GM19372 (cell line): ENCODE data around the gene CARD6.
"Not testable (repeated sequence)": the region's sequence is repeated elsewhere in the genome, so short reads cannot be mapped to it uniquely, and the experiment has no call there.

ENCODE experiments used
- ATAC-seq: cut with Tn5 transposase; IDR thresholded peaks from one replicate; pipeline ENCODE4 v1.9.1; 2021; ENCODE audit warnings: mild to moderate bottlenecking, low read depth, moderate library complexity; ENCODE audit not compliant: unreplicated experiment

CARD6 gene

DNA sequence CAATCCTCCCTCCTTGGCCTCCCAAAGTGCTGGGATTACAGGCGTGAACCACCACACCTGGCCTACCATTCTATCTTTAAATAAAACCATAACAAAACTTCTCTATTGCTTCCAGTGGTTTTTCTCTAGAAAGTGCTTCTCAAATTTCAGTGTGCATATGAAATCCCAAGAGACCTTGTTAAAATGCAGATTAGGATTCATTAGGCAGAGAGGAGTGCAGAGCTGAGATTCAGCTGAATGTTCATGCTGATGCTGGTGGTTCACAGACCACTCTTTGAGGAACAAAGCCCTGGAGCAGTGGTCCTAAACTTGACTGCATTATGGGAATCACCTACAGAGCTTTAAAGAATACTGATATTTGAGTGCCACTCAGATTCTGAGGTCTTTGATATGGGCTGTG is 28.2 kb downstream of the CARD6 start:
- no peak for ATAC-seq

- no peak for ATAC-seq
Measured at GRCh38 chr5:40871177-40871576, 30.0 kb downstream of the CARD6 start.

DNA sequence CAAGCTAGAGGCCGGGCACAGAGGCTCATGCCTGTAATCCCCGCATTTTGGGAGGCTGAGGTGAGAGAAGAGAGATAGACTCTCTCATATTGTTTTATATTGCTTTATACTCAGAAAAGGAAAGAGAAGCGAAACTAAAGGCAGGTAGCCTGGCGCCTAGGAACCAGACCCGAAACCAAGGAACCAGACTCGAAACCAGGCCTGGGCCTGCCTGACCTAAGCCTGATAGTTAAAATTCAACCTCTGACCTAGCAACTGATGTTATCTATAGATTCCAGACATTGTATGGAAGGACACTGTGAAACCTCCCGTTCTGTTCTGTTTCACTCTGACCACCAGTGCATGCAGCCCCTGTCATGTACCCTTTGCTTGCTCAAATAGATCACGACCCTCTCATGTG is 31.1 kb downstream of the CARD6 start:
- ATAC-seq = not testable (repeated sequence)

- no peak for ATAC-seq
Measured at GRCh38 chr5:40873286-40873880, 32.2 kb downstream of the CARD6 start.

DNA sequence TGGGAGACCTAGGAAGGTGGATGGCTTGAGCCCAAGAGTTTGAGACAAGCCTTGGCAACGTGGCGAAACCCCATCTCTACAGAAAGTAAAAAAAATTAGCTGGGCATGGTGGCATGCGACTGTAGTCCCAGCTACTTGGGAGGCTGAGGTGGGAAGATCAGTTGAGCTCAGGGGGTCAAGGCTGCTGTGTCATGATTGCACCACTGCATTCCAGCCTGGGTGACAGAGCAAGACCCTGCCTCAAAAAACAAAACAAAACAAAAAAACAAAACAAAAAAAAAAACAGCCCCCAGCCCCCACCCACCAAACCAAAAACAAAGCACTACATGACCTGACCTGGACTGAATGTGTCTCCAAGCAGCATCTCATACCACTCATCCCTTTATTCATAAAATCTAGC is 34.8 kb downstream of the CARD6 start:
- no peak for ATAC-seq

GRCh38 chr5:40877371-40877988 is 36.3 kb downstream of the CARD6 start:
- no peak for ATAC-seq

DNA sequence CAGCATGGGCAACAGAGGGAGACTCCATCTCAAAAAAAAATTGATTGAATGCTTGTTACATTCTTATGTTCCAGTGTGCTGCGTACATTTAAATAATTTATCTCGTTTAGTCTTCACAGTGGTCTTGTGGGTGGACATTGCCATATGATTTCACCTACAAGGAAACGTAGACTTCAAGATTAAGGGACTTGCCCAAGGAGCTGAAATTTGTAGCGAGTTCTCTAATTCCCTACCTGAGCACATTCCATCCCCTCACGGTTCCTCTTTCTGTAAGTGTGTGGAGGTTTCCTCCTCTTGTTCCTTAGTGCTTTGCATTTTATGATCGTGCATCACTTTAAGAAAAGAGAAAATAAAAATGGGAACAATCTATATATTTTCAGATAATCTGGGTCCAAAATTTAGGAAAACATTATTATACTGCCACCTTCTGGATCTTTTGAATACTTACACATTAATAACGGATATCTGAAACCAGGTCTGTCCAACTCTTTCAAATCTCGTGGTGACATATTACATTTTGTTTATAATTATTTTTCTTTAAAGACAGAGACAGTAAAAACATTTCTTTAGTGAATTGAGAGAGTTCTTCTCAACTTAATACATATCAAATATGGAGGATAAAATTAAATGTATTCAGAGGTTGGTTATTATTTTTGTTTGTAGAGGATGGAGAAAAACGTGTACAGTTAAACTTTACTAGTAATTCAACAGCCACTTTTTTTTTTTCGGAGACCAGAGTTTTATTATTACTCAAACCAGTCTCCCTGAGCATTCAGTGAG is 38.2 kb downstream of the CARD6 start:
- no peak for ATAC-seq

DNA sequence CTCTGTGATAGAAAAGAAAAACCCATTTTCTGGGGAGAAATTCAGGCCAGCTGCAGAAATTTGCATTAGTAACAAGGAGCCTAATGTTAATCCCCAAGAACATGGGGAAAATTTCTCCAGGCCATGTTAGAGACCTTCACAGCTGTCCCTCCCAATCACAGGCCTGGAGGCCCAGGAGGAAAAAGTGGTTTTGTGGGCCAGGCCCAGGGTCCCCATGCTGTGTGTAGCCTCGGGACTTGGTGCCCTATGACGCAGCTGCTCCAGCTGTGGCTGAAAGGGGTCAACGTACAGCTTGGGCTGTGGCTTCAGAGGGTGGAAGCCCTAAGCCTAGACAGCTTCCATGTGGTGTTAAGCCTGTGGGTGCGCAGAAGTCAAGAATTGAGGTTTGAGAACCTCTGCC is 41.1 kb downstream of the CARD6 start:
- ATAC-seq = no peak

- not testable (repeated sequence) for ATAC-seq
Measured at GRCh38 chr5:40883051-40883450, 41.9 kb downstream of the CARD6 start.

DNA sequence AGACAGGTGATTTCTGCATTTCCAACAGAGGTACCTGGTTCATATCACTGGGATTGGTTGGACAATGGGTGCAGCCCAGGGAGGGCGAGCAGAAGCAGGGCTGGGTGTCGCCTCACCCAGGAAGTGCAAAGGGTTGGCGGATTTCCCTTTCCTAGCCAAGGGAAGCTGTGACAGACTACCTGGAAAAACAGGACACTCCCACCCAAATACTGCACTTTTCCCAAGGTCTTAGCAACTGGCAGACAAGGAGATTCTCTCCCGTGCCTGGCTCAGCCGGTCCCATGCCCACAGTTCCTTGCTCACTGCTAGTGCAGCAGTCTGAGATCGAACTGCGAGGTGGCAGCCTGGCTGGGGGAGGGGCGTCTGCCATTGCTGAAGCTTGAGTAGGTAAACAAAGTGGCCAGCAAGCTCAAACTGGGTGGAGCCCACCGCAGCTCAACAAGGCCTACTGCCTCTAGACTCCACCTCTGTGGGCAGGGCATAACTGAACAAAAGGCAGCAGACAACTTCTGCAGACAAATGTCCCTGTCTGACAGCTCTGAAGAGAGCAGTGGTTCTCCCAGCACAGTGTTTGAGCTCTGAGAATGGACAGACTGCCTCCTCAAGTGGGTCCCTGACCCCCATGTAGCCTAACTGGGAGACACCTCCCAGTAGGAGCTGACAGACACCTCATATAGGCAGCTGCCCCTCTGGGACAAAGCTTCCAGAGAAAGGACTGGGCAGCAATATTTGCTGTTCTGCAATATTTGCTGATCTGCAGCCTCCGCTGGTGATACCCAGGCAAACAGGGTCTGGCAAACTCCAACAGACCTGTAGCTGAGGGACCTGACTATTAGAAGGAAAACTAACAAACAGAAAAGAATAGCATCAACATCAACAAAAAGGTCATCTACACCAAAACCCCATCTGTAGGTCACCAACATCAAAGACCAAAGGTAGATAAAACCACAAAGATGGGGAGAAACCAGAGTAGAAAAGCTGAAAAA is 54.6 kb downstream of the CARD6 start:
- ATAC-seq = not testable (repeated sequence)

GRCh38 chr5:40904205-40904993 is 63.2 kb downstream of the CARD6 start:
- ATAC-seq = peak; percentile 90

DNA sequence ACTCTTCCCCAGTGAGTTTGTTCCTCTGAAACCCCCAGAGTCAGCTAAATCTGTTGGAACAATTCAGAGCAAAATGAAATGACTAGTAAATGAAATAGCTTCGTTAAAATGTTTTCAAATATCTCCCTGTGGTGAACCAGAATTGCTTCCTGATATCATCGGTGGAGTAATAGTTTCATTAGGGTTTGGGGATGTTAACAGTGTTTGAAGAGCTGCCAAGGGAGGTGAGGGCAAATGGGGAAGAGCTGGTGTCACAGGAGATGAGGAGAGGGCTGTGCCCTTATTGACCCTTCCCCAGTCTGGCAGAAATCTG is 63.8 kb downstream of the CARD6 start:
- ATAC-seq = no peak

DNA sequence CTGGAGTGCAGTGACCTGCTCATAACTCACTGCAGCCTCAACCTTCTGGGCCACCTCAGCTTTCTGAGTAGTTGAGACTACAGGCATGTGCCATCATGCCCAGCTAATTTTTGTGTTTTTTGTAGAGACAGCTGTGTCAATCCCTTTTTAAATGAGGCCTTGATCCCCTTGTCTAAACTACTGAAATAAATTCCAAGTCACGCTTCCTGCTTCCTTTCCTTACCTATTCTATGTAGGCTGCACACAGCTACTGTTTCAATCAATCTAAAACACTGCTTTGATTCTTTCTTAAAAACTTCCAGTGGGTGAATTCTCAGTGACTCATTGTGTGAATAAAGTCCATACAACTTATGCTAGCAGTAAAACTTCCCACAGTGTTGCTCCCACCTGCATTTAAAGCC is 65.2 kb downstream of the CARD6 start:
- no peak for ATAC-seq

DNA sequence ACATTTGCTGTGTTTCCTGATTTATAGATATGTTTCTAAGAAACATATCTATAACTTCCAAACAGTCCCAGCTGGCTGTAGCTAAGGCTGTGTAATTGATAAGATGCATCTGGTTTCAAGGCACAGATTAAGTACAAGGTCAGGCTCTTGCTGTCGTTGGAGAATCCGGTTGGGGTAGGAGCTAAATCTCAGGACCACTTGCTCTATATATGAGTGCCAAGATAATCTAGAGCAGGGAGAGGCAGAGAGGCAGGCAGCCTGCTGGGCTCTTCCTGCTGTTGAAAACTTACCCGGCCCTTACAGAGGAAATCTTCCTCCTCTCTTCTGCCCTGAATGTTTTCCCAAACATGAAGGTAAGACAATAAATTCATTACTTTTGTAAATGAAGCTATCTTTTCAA is 68.1 kb downstream of the CARD6 start, which contains the start of gene C7:
TSS of gene C7 (plus strand) at position 234 of the 400 bp plus-strand sequence. CDS start at position 348, 114 bp downstream.
- no peak for ATAC-seq

- no peak for ATAC-seq
Measured at GRCh38 chr5:40909723-40910122, 68.6 kb downstream of the CARD6 start.
